Measurements from ENCODE around the gene C5AR1.
"Not testable (repeated sequence)": the region's sequence is repeated elsewhere in the genome, so short reads cannot be mapped to it uniquely, and the experiment has no call there.

C5AR1 gene

DNA sequence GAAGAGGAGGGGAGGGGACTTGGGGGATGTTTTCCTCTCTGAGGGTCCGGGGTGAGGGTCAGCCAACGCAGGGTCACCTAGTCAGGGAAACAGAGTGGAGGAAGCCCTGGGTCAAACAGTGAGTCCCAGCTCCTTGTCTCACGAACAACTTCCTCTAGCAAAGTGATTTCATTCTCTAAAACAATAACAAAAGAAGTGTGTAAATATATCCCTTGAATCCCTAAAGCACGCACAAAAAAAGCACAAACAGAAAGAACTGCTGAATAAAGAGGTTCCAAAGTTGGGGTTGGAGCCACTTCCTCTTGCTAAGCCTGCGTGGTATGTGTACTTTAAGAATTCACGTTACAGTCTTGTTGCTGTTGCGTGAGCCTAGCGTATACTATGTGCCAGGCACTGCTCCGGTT, 20.8 kb downstream of the C5AR1 start:
- TF ChIP-seq, protein P1, sequence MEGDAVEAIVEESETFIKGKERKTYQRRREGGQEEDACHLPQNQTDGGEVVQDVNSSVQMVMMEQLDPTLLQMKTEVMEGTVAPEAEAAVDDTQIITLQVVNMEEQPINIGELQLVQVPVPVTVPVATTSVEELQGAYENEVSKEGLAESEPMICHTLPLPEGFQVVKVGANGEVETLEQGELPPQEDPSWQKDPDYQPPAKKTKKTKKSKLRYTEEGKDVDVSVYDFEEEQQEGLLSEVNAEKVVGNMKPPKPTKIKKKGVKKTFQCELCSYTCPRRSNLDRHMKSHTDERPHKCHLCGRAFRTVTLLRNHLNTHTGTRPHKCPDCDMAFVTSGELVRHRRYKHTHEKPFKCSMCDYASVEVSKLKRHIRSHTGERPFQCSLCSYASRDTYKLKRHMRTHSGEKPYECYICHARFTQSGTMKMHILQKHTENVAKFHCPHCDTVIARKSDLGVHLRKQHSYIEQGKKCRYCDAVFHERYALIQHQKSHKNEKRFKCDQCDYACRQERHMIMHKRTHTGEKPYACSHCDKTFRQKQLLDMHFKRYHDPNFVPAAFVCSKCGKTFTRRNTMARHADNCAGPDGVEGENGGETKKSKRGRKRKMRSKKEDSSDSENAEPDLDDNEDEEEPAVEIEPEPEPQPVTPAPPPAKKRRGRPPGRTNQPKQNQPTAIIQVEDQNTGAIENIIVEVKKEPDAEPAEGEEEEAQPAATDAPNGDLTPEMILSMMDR (IDR thresholded peaks at IDR 0.05; ENCODE audit: low read depth, low read length, missing control alignments), result no peak
- H3K4me3 ChIP-seq (replicated peaks; ENCODE audit: low read depth, low read length), result no peak overlapping the region
- no peak for DNase-seq (ENCODE audit: extremely low read depth, low read depth)

DNA sequence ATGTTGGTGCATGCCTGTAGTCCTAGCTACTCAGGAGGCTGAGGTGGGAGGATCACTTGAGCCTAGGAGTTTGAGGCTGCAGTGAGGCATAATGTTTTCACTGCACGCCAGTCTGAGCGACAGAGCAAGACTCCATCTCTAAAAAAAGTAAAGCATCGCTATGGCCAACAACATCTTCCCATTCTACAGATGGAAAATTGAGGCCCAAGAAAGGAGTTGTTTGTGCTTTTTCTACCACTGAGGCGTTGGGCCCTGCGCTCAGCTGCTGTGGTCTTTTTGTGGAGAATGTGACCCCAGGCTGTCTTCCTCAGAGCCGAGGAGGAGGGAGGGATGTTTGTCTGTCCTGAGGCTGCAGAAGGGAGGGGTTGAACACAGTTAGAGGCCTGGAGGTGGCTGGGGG, 21.8 kb downstream of the C5AR1 start:
- H3K4me3 ChIP-seq (replicated peaks; ENCODE audit: low read depth, low read length), result no peak overlapping the region
- no peak for DNase-seq (ENCODE audit: extremely low read depth, low read depth)
- TF ChIP-seq, protein P1 (IDR thresholded peaks at IDR 0.05; ENCODE audit: low read depth, low read length, missing control alignments), result no peak

- TF ChIP-seq, protein P1 (IDR thresholded peaks at IDR 0.05; ENCODE audit: low read depth, low read length, missing control alignments), result no peak
- no peak for DNase-seq (ENCODE audit: extremely low read depth, low read depth)
- no peak within 1 kb of the TSS for H3K4me3 ChIP-seq (replicated peaks; ENCODE audit: low read depth, low read length)
Measured at GRCh38 chr19:47331931-47332547, 22.4 kb downstream of the C5AR1 start, which contains the start of gene C5AR2. C5AR2 (plus strand) TSS chr19:47332175; CDS start chr19:47340800, 8,625 bp downstream.

- DNase-seq (ENCODE audit: extremely low read depth, low read depth); H3K4me3 ChIP-seq (replicated peaks; ENCODE audit: low read depth, low read length): not testable (repeated sequence)
Measured at GRCh38 chr19:47336765-47337718, 27.4 kb downstream of the C5AR1 start.

GRCh38 chr19:47339196-47339880, 29.7 kb downstream of the C5AR1 start:
- no peak overlapping the region for H3K4me3 ChIP-seq (replicated peaks; ENCODE audit: low read depth, low read length)
- TF ChIP-seq, protein P1 (IDR thresholded peaks at IDR 0.05; ENCODE audit: low read depth, low read length, missing control alignments), result no peak
- DNase-seq (ENCODE audit: extremely low read depth, low read depth), result no peak

DNA sequence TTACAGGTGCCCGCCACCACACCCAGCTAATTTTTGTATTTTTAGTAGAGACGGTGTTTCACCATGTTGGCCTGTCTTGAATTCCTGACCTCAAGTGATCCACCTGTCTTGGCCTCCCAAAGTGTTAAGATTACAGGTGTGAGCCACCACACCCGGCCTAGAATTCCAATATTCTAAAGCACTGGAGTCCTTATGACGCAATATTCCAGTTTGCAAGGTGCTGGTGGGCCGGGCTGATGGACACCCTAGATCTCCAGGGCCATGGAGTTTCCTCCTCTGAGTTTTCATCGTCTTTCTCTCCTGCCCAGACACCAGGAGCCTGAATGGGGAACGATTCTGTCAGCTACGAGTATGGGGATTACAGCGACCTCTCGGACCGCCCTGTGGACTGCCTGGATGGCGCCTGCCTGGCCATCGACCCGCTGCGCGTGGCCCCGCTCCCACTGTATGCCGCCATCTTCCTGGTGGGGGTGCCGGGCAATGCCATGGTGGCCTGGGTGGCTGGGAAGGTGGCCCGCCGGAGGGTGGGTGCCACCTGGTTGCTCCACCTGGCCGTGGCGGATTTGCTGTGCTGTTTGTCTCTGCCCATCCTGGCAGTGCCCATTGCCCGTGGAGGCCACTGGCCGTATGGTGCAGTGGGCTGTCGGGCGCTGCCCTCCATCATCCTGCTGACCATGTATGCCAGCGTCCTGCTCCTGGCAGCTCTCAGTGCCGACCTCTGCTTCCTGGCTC, 31.0 kb downstream of the C5AR1 start:
- no peak overlapping the region for H3K4me3 ChIP-seq (replicated peaks; ENCODE audit: low read depth, low read length)
- TF ChIP-seq, protein P1 (IDR thresholded peaks at IDR 0.05; ENCODE audit: low read depth, low read length, missing control alignments), result no peak
- DNase-seq (ENCODE audit: extremely low read depth, low read depth), result no peak

Data from HFF-Myc (cell line).